Cardiac ventricle fibroblast (primary cell): ENCODE data around the gene MLNR. TPM values are rescaled to one million over a fixed set of nuclear protein-coding genes. Genes with fewer than 3 reads are reported as not detected.

Experiments used
- total RNA-seq: library from RNA; depleted of rRNA; stranded (reverse); fragments of >200 nt; gene quantifications from 2 replicates; pipeline ENCODE4 v1.2.3, GENCODE V29; 2015

The MLNR gene
- not detected in 2 replicates for total RNA-seq

GRCh38 chr13:49220036-49220855, at the start of gene MLNR:
Gene MLNR, plus strand, starts transcription at chr13:49220338. Its CDS starts 0 bp downstream, at chr13:49220338.

GRCh38 chr13:49247643-49248621, 27.8 kb downstream of the MLNR start, which contains the start of gene CDADC1:
Gene CDADC1, plus strand, starts transcription at chr13:49247925. Its CDS starts 113 bp downstream, at chr13:49248038.

Other genes starting within 250 kb of the MLNR start
- gene FNDC3A, start 244.4 kb upstream of the MLNR start, total RNA-seq, result 38.4 and 39.1 TPM in 2 replicates
- 3.5 and 4.0 TPM in 2 replicates for gene CDADC1, start 27.6 kb downstream of the MLNR start, total RNA-seq
- 6.3 and 6.6 TPM in 2 replicates for gene CAB39L, start 223.7 kb downstream of the MLNR start, total RNA-seq
- 2.8 and 3.6 TPM in 2 replicates for gene SETDB2, start 223.9 kb downstream of the MLNR start, total RNA-seq